Measurements from ENCODE around the gene THPO.

Gene THPO

DNA sequence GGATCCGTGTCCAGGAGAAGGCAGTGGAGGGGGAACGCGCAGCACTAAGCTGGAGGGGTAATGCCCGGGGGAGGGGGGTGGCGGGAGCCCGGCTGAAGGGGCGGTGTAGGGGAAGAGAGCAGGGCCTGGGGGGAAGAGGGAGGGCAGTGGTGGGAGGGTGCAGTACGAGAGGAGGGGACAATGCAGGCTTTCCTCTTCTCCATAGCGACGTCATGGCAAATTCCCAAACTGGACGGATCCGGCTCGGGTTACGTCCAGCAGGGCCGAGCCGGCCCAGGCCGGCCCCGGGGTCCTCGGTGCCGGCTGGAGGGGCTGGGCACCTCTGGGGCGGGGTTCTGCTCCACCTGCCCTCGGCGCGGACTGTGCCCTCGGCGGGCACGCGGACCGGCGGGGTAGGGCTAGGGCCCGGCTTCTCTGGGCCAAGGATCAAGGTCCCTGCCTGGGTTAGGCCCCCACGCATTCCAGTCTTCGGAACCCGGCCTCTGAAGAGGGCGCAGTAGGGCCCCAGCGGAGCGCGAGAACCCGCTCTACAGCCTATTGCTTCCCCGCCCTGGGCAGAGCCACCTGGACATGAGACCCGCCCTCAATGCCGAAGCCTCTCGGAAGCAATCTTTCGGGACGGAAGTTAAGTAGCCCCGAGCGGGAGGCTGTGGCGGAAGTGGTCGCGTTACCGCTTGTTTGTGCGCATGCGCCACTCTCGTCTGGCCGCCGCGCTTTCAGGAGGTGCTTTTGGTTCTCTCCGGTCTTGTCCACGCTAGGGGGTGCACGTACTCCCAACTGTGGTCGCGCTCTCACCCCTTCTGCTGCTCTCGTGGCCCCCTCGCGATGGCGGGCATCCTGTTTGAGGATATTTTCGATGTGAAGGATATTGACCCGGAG is 15.1 kb downstream of the THPO start:
- peak; percentile 79 to 88 for DNase-seq (ENCODE audit: low read depth in 2 of 2)

DNA sequence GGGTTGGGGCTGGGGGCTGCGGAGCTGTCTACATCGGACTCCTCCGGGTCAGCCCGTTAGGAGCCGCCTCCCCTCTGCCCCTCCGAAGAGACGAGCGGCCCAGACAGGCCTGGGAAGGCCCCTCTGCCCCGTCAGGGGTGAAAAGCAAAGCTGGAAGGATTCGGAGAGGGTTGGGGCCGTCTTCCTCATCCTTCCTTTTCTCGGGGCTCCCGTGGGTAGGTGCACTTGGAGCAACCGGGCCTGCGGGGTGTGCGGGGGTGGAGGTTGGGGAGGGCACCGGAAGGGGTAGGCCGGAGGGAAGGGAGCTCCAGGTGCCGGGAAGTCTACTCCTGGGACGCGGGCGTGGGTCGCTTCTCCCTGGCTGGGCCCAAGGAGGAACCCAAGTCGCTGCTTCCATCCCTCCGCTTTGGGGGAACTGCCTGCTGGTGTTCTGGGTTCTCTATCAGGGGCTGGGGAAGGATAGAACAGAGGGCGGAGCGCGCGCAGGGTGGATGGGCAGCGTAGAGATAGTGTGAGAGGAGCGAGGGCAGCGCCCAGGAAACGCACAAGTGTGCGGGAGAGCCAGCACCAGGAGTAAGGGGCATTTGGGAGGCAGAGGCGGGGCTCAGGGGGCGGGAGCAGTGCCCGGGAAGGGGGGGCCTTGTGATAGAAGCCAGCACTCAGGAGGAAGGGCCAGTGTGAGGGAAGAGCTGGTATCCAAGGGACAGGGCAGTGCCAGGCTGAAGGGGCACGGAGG is 15.9 kb downstream of the THPO start:
- peak in 1 of 2 donors; percentile 23 for DNase-seq (ENCODE audit: low read depth in 2 of 2)

GRCh38 chr3:184361532-184361931 is 16.5 kb downstream of the THPO start, which contains the start of the genes CLCN2 and POLR2H:
TSS of gene CLCN2 (minus strand) at chr3:184361605. CDS start at chr3:184361479, 126 bp downstream.
TSS of gene POLR2H (plus strand) at chr3:184361710. CDS start at chr3:184363493, 1,783 bp downstream.
- DNase-seq (ENCODE audit: low read depth in 2 of 2): peak in 1 of 2 donors; percentile 17

DNA sequence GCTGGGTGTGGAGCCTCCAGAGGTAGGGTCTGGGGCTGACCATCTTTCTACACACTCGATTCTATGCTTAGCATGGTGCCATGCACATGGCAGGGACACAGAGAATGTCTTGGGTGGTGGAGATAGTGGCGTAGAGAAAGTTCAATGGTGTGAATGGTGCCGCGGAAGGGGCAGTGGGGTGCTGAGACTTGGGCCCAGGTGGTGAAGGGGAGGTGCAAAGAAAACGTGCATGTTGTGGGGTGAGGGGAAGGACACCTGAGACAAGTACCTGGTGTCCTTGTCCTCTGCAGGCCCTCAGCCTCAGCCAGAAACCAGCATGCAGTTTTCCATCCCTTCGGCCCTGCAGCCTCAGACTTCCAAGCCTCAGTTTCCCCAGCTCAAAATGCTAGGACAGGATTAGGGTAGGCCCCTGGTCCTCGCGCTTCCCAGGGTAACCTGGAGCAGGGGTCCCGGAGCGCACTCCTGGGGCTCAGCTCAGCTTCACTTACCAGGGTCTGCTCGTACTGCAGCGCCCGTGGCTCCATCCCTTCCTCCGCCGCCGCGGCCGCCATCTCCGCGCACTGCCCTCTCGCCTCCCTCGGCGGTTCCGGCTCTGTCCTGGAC is 17.0 kb downstream of the THPO start:
- DNase-seq (ENCODE audit: low read depth in 2 of 2): no peak

DNA sequence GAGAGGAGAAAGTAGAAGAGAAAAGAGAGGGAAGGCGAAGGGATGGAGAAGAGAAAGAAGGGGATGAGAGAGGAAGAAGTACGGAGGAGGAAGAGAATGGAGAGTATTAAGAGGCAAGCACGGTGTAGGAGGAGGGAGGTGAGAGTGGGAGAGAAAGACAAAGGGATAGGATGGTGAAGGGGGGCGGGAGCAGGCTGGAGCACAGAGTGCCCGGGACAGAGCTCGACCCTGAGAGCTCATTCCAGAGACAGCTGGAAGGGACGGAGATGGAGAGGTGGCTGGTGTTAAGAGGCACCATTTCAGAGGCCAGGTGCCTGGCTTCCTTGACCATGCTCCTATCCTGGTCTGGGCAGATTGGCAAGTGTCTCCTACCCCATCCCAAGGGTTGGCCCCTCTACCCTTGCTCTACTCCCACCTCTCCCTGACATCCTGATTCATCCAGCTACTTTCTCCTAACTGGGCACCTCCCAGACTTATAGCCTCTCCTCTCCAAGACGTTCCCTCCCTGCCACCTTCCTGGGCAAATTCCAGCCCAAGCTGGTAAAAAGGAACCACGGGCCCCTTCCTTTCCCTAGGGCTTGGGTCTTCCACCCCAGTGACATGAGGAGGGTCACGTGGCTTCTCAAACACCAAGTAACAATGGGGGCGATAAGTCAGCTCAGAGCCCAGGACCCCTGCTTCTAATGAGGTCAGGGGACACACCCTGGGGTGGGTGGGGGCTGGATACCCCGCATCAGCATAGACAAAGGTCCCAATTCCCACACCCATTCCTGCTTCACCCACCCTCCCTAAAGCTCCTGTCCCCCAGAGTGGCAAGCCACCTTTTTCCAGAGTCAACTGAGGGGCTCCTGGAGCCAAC is 17.7 kb downstream of the THPO start:
- DNase-seq (ENCODE audit: low read depth in 2 of 2): no peak

DNA sequence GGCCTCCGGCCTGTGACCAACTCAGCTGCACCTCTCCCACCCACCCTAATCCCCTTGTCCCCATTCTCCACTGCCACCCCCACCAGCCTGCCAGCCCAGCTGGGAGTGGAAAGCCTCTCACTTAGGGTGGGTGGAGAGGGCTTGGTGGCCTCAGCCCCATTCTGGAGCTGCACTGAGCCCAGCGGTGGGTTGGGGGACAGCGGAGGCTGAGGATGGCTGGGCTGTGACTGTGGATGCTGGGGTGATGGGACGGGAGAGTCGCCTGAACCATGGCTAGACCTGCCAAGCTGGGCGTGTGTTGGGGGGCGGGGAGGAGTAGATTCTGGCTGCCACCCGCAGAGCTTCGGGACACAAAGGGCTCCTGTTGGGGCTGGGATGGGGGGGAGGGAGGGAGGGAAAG is 18.4 kb downstream of the THPO start:
- no peak for DNase-seq (ENCODE audit: low read depth in 2 of 2)

DNA sequence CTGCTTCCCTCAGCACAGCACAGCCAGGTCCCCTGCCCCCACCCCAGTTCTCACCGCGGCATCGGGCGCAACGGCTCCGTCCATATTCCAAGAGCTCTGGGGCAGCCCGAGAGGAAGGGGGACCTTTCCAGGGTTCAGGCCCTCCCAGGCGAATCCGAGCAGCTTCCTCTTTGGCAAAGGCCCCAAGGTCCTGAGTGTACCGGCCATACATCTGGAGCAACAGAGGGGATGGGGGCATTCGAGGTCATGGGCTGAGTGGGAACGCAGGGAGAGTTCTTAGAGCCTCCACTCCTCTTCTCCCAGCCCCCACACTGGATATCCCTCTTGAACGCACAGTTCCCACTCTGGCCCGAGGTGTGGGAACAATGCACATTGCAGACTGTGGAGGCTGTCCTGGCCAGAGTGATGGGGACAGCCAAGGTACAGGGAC is 19.1 kb downstream of the THPO start:
- no peak for DNase-seq (ENCODE audit: low read depth in 2 of 2)

- no peak for DNase-seq (ENCODE audit: low read depth in 2 of 2)
Observed at GRCh38 chr3:184358124-184358767, 19.8 kb downstream of the THPO start.

GRCh38 chr3:184357248-184358123 is 20.5 kb downstream of the THPO start:
- DNase-seq (ENCODE audit: low read depth in 2 of 2): no peak

GRCh38 chr3:184355261-184356040 is 22.6 kb downstream of the THPO start:
- DNase-seq (ENCODE audit: low read depth in 2 of 2): no peak

- no peak for DNase-seq (ENCODE audit: low read depth in 2 of 2)
Observed at GRCh38 chr3:184354754-184355153, 23.3 kb downstream of the THPO start.

GRCh38 chr3:184354121-184354728 is 23.8 kb downstream of the THPO start:
- DNase-seq (ENCODE audit: low read depth in 2 of 2): peak in 1 of 2 donors; percentile 68

DNA sequence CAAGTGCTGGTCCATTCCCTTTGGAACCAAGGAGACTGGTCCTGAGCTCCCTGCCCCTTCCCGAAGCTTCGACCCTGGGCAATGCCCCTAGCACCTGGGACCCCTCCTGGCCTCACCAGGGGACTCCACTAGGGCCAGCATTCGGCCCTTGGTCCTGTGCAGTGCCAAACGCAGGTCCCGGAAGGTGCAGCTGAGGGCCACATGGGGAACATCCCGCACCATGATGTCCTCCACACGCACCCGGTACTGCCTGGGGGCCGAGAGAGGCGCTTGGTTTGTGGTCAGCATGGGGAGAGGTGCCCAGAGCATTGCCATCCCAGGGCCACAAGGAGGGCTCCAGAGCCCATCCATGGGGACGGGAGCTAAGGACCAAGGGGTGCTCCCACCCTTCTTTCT is 24.5 kb downstream of the THPO start:
- no peak for DNase-seq (ENCODE audit: low read depth in 2 of 2)

GRCh38 chr3:184352897-184353545 is 25.0 kb downstream of the THPO start:
- no peak for DNase-seq (ENCODE audit: low read depth in 2 of 2)

- no peak for DNase-seq (ENCODE audit: low read depth in 2 of 2)
Observed at GRCh38 chr3:184352149-184352785, 25.7 kb downstream of the THPO start.

DNA sequence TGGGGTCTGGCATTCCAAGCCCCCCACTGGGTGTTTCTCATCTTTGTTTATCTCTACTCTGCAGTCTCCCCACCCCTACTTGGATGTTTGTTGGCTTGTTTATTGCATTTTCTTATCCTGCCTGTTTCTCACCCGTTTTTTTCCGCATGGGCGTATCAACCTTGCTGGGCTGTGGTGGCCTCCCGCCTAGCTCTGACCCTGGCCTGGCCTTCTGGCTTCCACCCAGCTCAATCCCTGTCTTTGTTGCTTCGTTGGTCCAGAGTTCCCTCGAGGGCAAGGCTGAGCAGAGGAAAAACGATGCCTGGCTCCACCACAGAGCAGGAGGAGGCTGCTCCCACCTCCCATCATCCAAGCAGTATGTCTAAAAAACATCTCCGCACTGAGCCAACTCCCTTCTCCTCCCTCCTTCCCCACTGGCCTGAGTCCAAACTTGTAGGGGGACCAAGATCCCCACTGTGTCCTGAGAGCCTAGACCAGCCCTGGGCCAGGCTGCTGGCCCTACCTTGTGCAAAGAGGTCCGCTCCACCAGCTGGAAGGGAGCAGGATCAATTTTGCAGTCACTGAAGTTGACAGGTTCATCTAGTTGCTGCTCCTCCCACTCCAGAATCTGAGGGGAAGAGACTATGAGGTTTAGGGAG is 26.4 kb downstream of the THPO start:
- DNase-seq (ENCODE audit: low read depth in 2 of 2): no peak

- no peak for DNase-seq (ENCODE audit: low read depth in 2 of 2)
Observed at GRCh38 chr3:184350618-184351017, 27.4 kb downstream of the THPO start.

Measured in stimulated activated CD4-positive, alpha-beta T cell treated with anti-CD3 and anti-CD28 coated beads, Interleukin-1b, Interleukin-23, amount 100 ng/mL, for 1 hour (primary cell).